T-helper 1 cell treated with Interleukin-12 subunit alpha and Interleukin-12 subunit beta and Interleukin-4 antibody, amounts not matched to agents 30 μg/mL and 1 μg/mL, for 36 hours (primary cell): ENCODE results near the gene TWIST2.

Experiments
- H3K27ac Mint-ChIP-seq: one replicate; pipeline ENCODE4 v1.8.0; 2021; ENCODE audit warnings: mild to moderate bottlenecking, mixed read lengths
- H3K27me3 Mint-ChIP-seq: one replicate; pipeline ENCODE4 v1.8.0; 2021; ENCODE audit warnings: low read depth, mixed read lengths
- H3K36me3 Mint-ChIP-seq: one replicate; pipeline ENCODE4 v1.8.0; 2021; ENCODE audit warnings: low read depth, mixed read lengths
- H3K4me1 Mint-ChIP-seq: one replicate; pipeline ENCODE4 v1.8.0; 2021; ENCODE audit warnings: low read depth, mixed read lengths
- H3K4me3 Mint-ChIP-seq: one replicate; pipeline ENCODE4 v1.8.0; 2021; ENCODE audit warnings: mild to moderate bottlenecking, moderate library complexity, mixed read lengths
- H3K9me3 Mint-ChIP-seq: one replicate; pipeline ENCODE4 v1.8.0; 2021; ENCODE audit warnings: mixed read lengths

TWIST2 gene

GRCh38 chr2:238820916-238821315, 27.0 kb upstream of the TWIST2 start:
- Mint-ChIP-seq H3K4me3 (no peak overlapping the region), H3K9me3 (peaks cover 13% of the 10 kb centered on the region), H3K27ac (no peak overlapping the region), H3K4me1 (peaks cover 3% of the 10 kb centered on the region), H3K27me3 (peaks cover 8% of the 10 kb centered on the region), H3K36me3 (no peaks in the 10 kb centered on the region)

- Mint-ChIP-seq H3K27ac (no peak overlapping the region), H3K4me3 (no peak overlapping the region), H3K27me3 (peaks cover 8% of the 10 kb centered on the region), H3K9me3 (peaks cover 13% of the 10 kb centered on the region), H3K36me3 (no peaks in the 10 kb centered on the region), H3K4me1 (peaks cover 3% of the 10 kb centered on the region)
Measured at GRCh38 chr2:238821391-238821790, 26.5 kb upstream of the TWIST2 start.

- H3K27me3 Mint-ChIP-seq = peaks cover 11% of the 10 kb centered on the region
- peaks cover 13% of the 10 kb centered on the region for H3K9me3 Mint-ChIP-seq
- no peaks in the 10 kb centered on the region for H3K36me3 Mint-ChIP-seq
Measured at GRCh38 chr2:238821944-238822670, 25.8 kb upstream of the TWIST2 start.

GRCh38 chr2:238822955-238823354, 24.9 kb upstream of the TWIST2 start:
- no peaks in the 10 kb centered on the region for H3K36me3 Mint-ChIP-seq
- H3K9me3 Mint-ChIP-seq = peaks cover 13% of the 10 kb centered on the region
- peaks cover 3% of the 10 kb centered on the region for H3K4me1 Mint-ChIP-seq
- H3K4me3 Mint-ChIP-seq = no peak overlapping the region
- no peak overlapping the region for H3K27ac Mint-ChIP-seq
- H3K27me3 Mint-ChIP-seq = peaks cover 12% of the 10 kb centered on the region

More at GRCh38 chr2:238821944-238822670, 25.8 kb upstream of the TWIST2 start:
- Mint-ChIP-seq H3K4me3 (no peak overlapping the region), H3K4me1 (peaks cover 3% of the 10 kb centered on the region), H3K27ac (no peak overlapping the region)

- peaks cover 27% of the 10 kb centered on the region for H3K27me3 Mint-ChIP-seq
- no peak overlapping the region for H3K27ac Mint-ChIP-seq
- no peaks in the 10 kb centered on the region for H3K36me3 Mint-ChIP-seq
- H3K4me1 Mint-ChIP-seq = no peaks in the 10 kb centered on the region
- H3K9me3 Mint-ChIP-seq = no peaks in the 10 kb centered on the region
- H3K4me3 Mint-ChIP-seq = no peak overlapping the region
Measured at GRCh38 chr2:238831177-238831576, 16.7 kb upstream of the TWIST2 start.

GRCh38 chr2:238834982-238835381, 12.9 kb upstream of the TWIST2 start:
- H3K4me3 Mint-ChIP-seq = no peak overlapping the region
- peaks cover 24% of the 10 kb centered on the region for H3K27me3 Mint-ChIP-seq
- no peak overlapping the region for H3K27ac Mint-ChIP-seq
- H3K9me3 Mint-ChIP-seq = no peaks in the 10 kb centered on the region
- H3K4me1 Mint-ChIP-seq = no peaks in the 10 kb centered on the region
- no peaks in the 10 kb centered on the region for H3K36me3 Mint-ChIP-seq

- no peak overlapping the region for H3K27ac Mint-ChIP-seq
- no peak overlapping the region for H3K4me3 Mint-ChIP-seq
- no peaks in the 10 kb centered on the region for H3K36me3 Mint-ChIP-seq
- peaks cover 22% of the 10 kb centered on the region for H3K27me3 Mint-ChIP-seq
- H3K9me3 Mint-ChIP-seq = no peaks in the 10 kb centered on the region
- no peaks in the 10 kb centered on the region for H3K4me1 Mint-ChIP-seq
Measured at GRCh38 chr2:238835726-238836301, 12.1 kb upstream of the TWIST2 start.

GRCh38 chr2:238838786-238839327, 9.0 kb upstream of the TWIST2 start:
- Mint-ChIP-seq H3K9me3 (no peaks in the 10 kb centered on the region), H3K36me3 (no peaks in the 10 kb centered on the region), H3K27me3 (peaks cover 20% of the 10 kb centered on the region), H3K4me3 (no peak overlapping the region), H3K27ac (no peak overlapping the region), H3K4me1 (no peaks in the 10 kb centered on the region)

- Mint-ChIP-seq H3K4me1 (no peaks in the 10 kb centered on the region), H3K27me3 (peaks cover 22% of the 10 kb centered on the region), H3K36me3 (no peaks in the 10 kb centered on the region), H3K9me3 (no peaks in the 10 kb centered on the region), H3K27ac (no peak overlapping the region), H3K4me3 (no peak overlapping the region)
Measured at GRCh38 chr2:238839428-238839827, 8.5 kb upstream of the TWIST2 start.

- Mint-ChIP-seq H3K4me3 (no peak overlapping the region), H3K27ac (no peak overlapping the region), H3K9me3 (no peaks in the 10 kb centered on the region)
Measured at GRCh38 chr2:238841542-238842164, 6.2 kb upstream of the TWIST2 start.

GRCh38 chr2:238843476-238843875, 4.4 kb upstream of the TWIST2 start:
- Mint-ChIP-seq H3K4me1 (no peaks in the 10 kb centered on the region), H3K27ac (no peak overlapping the region), H3K27me3 (peaks cover 43% of the 10 kb centered on the region), H3K4me3 (no peak overlapping the region), H3K9me3 (no peaks in the 10 kb centered on the region), H3K36me3 (no peaks in the 10 kb centered on the region)

More at GRCh38 chr2:238841542-238842164, 6.2 kb upstream of the TWIST2 start:
- no peaks in the 10 kb centered on the region for H3K4me1 Mint-ChIP-seq
- H3K27me3 Mint-ChIP-seq = peaks cover 43% of the 10 kb centered on the region
- no peaks in the 10 kb centered on the region for H3K36me3 Mint-ChIP-seq

GRCh38 chr2:238845583-238846377, 2.1 kb upstream of the TWIST2 start:
- Mint-ChIP-seq H3K27me3 (peaks cover 47% of the 10 kb centered on the region), H3K4me3 (no peak overlapping the region), H3K4me1 (no peaks in the 10 kb centered on the region), H3K36me3 (no peaks in the 10 kb centered on the region), H3K9me3 (no peaks in the 10 kb centered on the region), H3K27ac (no peak overlapping the region)

- no peaks in the 10 kb centered on the region for H3K36me3 Mint-ChIP-seq
- no peaks in the 10 kb centered on the region for H3K4me1 Mint-ChIP-seq
- H3K9me3 Mint-ChIP-seq = no peaks in the 10 kb centered on the region
- no peak overlapping the region for H3K27ac Mint-ChIP-seq
- H3K4me3 Mint-ChIP-seq = no peak overlapping the region
- H3K27me3 Mint-ChIP-seq = peaks cover 53% of the 10 kb centered on the region
Measured at GRCh38 chr2:238846378-238846627, 1.6 kb upstream of the TWIST2 start.

GRCh38 chr2:238846628-238847418, 1.1 kb upstream of the TWIST2 start:
- Mint-ChIP-seq H3K4me3 (no peak overlapping the region), H3K9me3 (no peaks in the 10 kb centered on the region), H3K27ac (no peak overlapping the region), H3K27me3 (peaks cover 58% of the 10 kb centered on the region), H3K36me3 (no peaks in the 10 kb centered on the region), H3K4me1 (no peaks in the 10 kb centered on the region)
